RWPE2 (cell line): ENCODE measurements around the gene TRIP13.
"Not testable (repeated sequence)": the region's sequence is repeated elsewhere in the genome, so short reads cannot be mapped to it uniquely, and the experiment has no call there.

Experiments used
- ATAC-seq: fragments of 200-7000 bp; cut with Tn5 transposase; 3 replicates; pipeline ENCODE4 v1.9.1; 2021; ENCODE audit warnings: low read depth
- DNase-seq: peaks from one replicate; pipeline ENCODE4 v3.0.0-alpha.2; 2020; ENCODE audit warnings: low spot score
- H3K27ac ChIP-seq: fragments of 450-650 bp; 2 replicates; pipeline ENCODE4 v1.5.1; 2017; ENCODE audit warnings: mild to moderate bottlenecking; ENCODE audit not compliant: poor library complexity, severe bottlenecking
- H3K27me3 ChIP-seq: fragments of 250-450 bp; sonication (Bioruptor Pico); 2 replicates; pipeline ENCODE4 v1.5.1; 2021; ENCODE audit warnings: mild to moderate bottlenecking, moderate library complexity; ENCODE audit not compliant: insufficient read depth, poor library complexity, severe bottlenecking
- H3K36me3 ChIP-seq: fragments of 250-450 bp; sonication (Bioruptor Pico); 2 replicates; pipeline ENCODE4 v1.5.1; 2020; ENCODE audit warnings: low read depth, mild to moderate bottlenecking, moderate library complexity
- H3K4me1 ChIP-seq: fragments of 250-450 bp; sonication (Bioruptor Pico); 2 replicates; pipeline ENCODE4 v1.5.1; 2021; ENCODE audit warnings: mild to moderate bottlenecking, moderate library complexity; ENCODE audit not compliant: insufficient read depth, poor library complexity, severe bottlenecking
- H3K4me3 ChIP-seq: fragments of 250-450 bp; sonication (Bioruptor Pico); 2 replicates; pipeline ENCODE4 v1.5.1; 2021; ENCODE audit warnings: mild to moderate bottlenecking, moderate library complexity; ENCODE audit not compliant: severe bottlenecking
- H3K9me3 ChIP-seq: fragments of 250-450 bp; sonication (Bioruptor Pico); 2 replicates; pipeline ENCODE4 v1.5.1; 2021; ENCODE audit warnings: mild to moderate bottlenecking, moderate library complexity; ENCODE audit not compliant: severe bottlenecking
- TF ChIP-seq, protein P1 (sequence below): fragments of 450-650 bp; IDR thresholded peaks from one replicate; pipeline ENCODE4 v1.5.1; 2017; ENCODE audit warnings: mild to moderate bottlenecking, moderate library complexity; ENCODE audit not compliant: poor library complexity, severe bottlenecking

Gene TRIP13

GRCh38 chr5:910769-911160 is 18.1 kb downstream of the TRIP13 start:
- TF ChIP-seq, protein P1, sequence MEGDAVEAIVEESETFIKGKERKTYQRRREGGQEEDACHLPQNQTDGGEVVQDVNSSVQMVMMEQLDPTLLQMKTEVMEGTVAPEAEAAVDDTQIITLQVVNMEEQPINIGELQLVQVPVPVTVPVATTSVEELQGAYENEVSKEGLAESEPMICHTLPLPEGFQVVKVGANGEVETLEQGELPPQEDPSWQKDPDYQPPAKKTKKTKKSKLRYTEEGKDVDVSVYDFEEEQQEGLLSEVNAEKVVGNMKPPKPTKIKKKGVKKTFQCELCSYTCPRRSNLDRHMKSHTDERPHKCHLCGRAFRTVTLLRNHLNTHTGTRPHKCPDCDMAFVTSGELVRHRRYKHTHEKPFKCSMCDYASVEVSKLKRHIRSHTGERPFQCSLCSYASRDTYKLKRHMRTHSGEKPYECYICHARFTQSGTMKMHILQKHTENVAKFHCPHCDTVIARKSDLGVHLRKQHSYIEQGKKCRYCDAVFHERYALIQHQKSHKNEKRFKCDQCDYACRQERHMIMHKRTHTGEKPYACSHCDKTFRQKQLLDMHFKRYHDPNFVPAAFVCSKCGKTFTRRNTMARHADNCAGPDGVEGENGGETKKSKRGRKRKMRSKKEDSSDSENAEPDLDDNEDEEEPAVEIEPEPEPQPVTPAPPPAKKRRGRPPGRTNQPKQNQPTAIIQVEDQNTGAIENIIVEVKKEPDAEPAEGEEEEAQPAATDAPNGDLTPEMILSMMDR, result no peak
- no peak for ATAC-seq
- no peak for DNase-seq
- Histone ChIP-seq H3K27me3 (no peaks in the 10 kb centered on the region), H3K4me3 (no peak overlapping the region), H3K9me3 (no peaks in the 10 kb centered on the region), H3K4me1 (peaks cover 15% of the 10 kb centered on the region), H3K27ac (no peak overlapping the region), H3K36me3 (peaks cover 71% of the 10 kb centered on the region)

- peak; percentile 26 for ATAC-seq
Observed at GRCh38 chr5:911601-912000, 18.9 kb downstream of the TRIP13 start.

DNA sequence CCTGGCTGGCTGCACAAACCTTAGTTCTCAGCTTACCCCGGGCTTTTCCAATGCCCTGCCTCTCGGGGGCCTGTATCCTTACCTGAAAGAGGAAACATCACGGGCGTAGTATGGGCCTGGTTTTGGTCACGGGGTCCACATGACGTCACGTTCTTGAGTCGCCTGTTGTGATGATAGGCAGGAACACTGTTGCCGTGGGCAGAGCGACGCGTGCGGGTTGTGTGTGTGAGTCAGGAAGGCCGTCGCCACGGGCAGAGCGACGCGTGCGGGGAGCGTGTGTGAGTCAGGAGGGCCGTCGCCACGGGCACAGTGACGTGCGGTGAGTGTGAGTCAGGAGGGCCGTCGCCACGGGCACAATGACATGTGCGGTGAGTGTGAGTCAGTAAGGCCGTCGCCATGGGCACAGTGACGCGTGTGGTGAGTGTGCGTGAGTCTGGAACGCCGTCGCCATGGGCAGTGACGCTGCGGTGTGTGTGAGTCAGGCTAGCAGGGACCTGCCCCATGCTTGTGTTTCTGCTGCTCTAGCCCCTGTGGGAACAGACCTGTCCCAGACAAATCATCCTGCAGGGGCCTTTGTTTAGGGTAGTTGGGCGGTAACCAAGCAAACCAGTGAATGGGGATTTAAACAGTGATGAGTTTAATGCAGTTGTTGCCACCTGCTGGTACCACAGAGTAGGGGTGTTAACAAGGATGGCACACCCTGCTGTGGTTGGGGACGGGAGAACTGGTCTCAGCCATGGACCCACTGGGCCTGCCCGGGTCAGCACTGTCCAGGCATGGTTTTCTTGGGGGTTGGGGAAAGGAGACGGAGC is 19.8 kb downstream of the TRIP13 start:
- Histone ChIP-seq H3K9me3 (no peaks in the 10 kb centered on the region), H3K27ac (peak overlapping the region; percentile 59), H3K36me3 (peaks cover 71% of the 10 kb centered on the region), H3K27me3 (no peaks in the 10 kb centered on the region), H3K4me1 (peaks cover 15% of the 10 kb centered on the region), H3K4me3 (no peak overlapping the region)
- ATAC-seq (peak; percentile 91), DNase-seq (peak; percentile 97)
- TF ChIP-seq, protein P1, result peak; percentile 54

More at GRCh38 chr5:911601-912000, 18.9 kb downstream of the TRIP13 start:
- TF ChIP-seq, protein P1, result no peak
- peaks cover 15% of the 10 kb centered on the region for H3K4me1 ChIP-seq
- peak overlapping the region; percentile 59 for H3K27ac ChIP-seq
- H3K4me3 ChIP-seq, result no peak overlapping the region
- no peaks in the 10 kb centered on the region for H3K27me3 ChIP-seq
- H3K9me3 ChIP-seq, result no peaks in the 10 kb centered on the region
- peaks cover 71% of the 10 kb centered on the region for H3K36me3 ChIP-seq
- DNase-seq, result no peak

- no peak for DNase-seq
- Histone ChIP-seq H3K27ac (no peak overlapping the region), H3K27me3 (no peaks in the 10 kb centered on the region), H3K36me3 (peaks cover 72% of the 10 kb centered on the region), H3K9me3 (no peaks in the 10 kb centered on the region), H3K4me1 (peaks cover 15% of the 10 kb centered on the region), H3K4me3 (no peak overlapping the region)
- no peak for ATAC-seq
- TF ChIP-seq, protein P1, result no peak
Observed at GRCh38 chr5:914174-914573, 21.5 kb downstream of the TRIP13 start.

GRCh38 chr5:914612-915011 is 21.9 kb downstream of the TRIP13 start:
- TF ChIP-seq, protein P1, result no peak
- ATAC-seq (no peak), DNase-seq (no peak)
- H3K36me3 ChIP-seq, result peaks cover 68% of the 10 kb centered on the region
- no peak overlapping the region for H3K27ac ChIP-seq
- H3K27me3 ChIP-seq, result no peaks in the 10 kb centered on the region
- H3K4me3 ChIP-seq, result no peak overlapping the region
- H3K9me3 ChIP-seq, result no peaks in the 10 kb centered on the region
- H3K4me1 ChIP-seq, result peaks cover 15% of the 10 kb centered on the region

- H3K36me3 ChIP-seq, result peaks cover 66% of the 10 kb centered on the region
Observed at GRCh38 chr5:915346-915745, 22.7 kb downstream of the TRIP13 start.

More at GRCh38 chr5:915346-915745, 22.7 kb downstream of the TRIP13 start:
- H3K9me3 ChIP-seq, H3K27ac ChIP-seq, DNase-seq, H3K27me3 ChIP-seq, H3K4me3 ChIP-seq, ATAC-seq: not testable (repeated sequence)
- H3K4me1 ChIP-seq, result peaks cover 15% of the 10 kb centered on the region
